IMR-90 (cell line): Measurements from ENCODE around the gene SCARF1. TPM values are rescaled to one million over a fixed set of nuclear protein-coding genes. Genes with fewer than 3 reads are reported as not detected.

Experiments
- ATAC-seq: fragments of 200-7000 bp; cut with Tn5 transposase; 2 replicates; pipeline ENCODE4 v1.9.1; 2020; ENCODE audit warnings: low read depth, mild to moderate bottlenecking, moderate library complexity
- BruUV-seq: library from RNA; stranded (reverse); fragments of 400-500 nt; replicated peaks from 2 replicates; lab custom pipeline; 2021; lab: Mats Ljungman, UMichigan
- CTCF ChIA-PET: fragments of 300-600 bp; formaldehyde crosslinking; extraction: SDS; loops from one replicate; lab custom pipeline; 2021; ENCODE audit warnings: antibody characterized with exemption; lab: Yijun Ruan, JAX
- POLR2A ChIA-PET: fragments of 300-600 bp; sonication (Branson Sonifier 250); formaldehyde crosslinking; loops from one replicate; lab custom pipeline; 2022; ENCODE audit warnings: antibody characterized with exemption; ENCODE audit not compliant: unreplicated experiment; lab: Charles Lee
- DNase-seq: peaks from one replicate; pipeline ENCODE4 v3.0.0; 2013
- H2AFZ ChIP-seq: replicated peaks from 2 replicates; pipeline ENCODE3; 2013; ENCODE audit warnings: low read length, mild to moderate bottlenecking; ENCODE audit not compliant: poor library complexity
- H2AK5ac ChIP-seq: 2 replicates; pipeline ENCODE4 v1.6.1; 2013; ENCODE audit warnings: low read depth, low read length, inconsistent platforms
- H2AK9ac ChIP-seq: replicated peaks from 2 replicates; pipeline ENCODE3; 2013; ENCODE audit warnings: mild to moderate bottlenecking, low read depth, low read length, moderate library complexity; ENCODE audit not compliant: poor library complexity
- H2BK120ac ChIP-seq: 2 replicates; pipeline ENCODE4 v1.6.1; 2013; ENCODE audit warnings: low read depth, low read length, inconsistent platforms
- H2BK15ac ChIP-seq: 3 replicates; pipeline ENCODE4 v1.6.1; 2013; ENCODE audit warnings: low read depth, low read length, inconsistent platforms
- H2BK20ac ChIP-seq: 2 replicates; pipeline ENCODE4 v1.6.1; 2013; ENCODE audit warnings: low read depth, mild to moderate bottlenecking, inconsistent platforms, low read length, moderate library complexity
- H2BK5ac ChIP-seq: 2 replicates; pipeline ENCODE4 v1.6.1; 2013; ENCODE audit warnings: mild to moderate bottlenecking, low read depth, low read length, inconsistent platforms; ENCODE audit not compliant: poor library complexity, severe bottlenecking
- H3K14ac ChIP-seq: replicated peaks from 2 replicates; pipeline ENCODE4 v1.6.1; 2013; ENCODE audit warnings: low read depth, low read length, inconsistent platforms
- H3K18ac ChIP-seq: 2 replicates; pipeline ENCODE4 v1.6.1; 2013; ENCODE audit warnings: low read depth, low read length, control low read depth
- H3K23ac ChIP-seq: 2 replicates; pipeline ENCODE4 v1.6.1; 2013; ENCODE audit warnings: low read depth, low read length, inconsistent platforms
- H3K27ac ChIP-seq: 2 replicates; pipeline ENCODE4 v1.5.1; 2013; ENCODE audit warnings: mild to moderate bottlenecking, control low read depth, low read length; ENCODE audit not compliant: insufficient read depth
- H3K27me3 ChIP-seq: 2 replicates; pipeline ENCODE4 v1.6.1; 2013; ENCODE audit warnings: low read length; ENCODE audit not compliant: control insufficient read depth, insufficient read depth
- H3K36me3 ChIP-seq: 2 replicates; pipeline ENCODE4 v1.6.1; 2013; ENCODE audit warnings: low read length, mixed read lengths; ENCODE audit not compliant: control insufficient read depth, insufficient read depth
- H3K4ac ChIP-seq: 2 replicates; pipeline ENCODE4 v1.6.1; 2013; ENCODE audit warnings: low read depth, low read length, inconsistent platforms
- H3K4me1 ChIP-seq: 2 replicates; pipeline ENCODE4 v1.6.1; 2013; ENCODE audit warnings: low read length, mixed read lengths; ENCODE audit not compliant: control insufficient read depth, insufficient read depth
- H3K4me2 ChIP-seq: 2 replicates; pipeline ENCODE4 v1.6.1; 2013; ENCODE audit warnings: low read depth, mild to moderate bottlenecking, control low read depth, low read length, moderate library complexity
- H3K4me3 ChIP-seq: 2 replicates; pipeline ENCODE4 v1.5.1; 2013; ENCODE audit warnings: low read depth, mild to moderate bottlenecking, control low read depth, low read length, moderate library complexity; ENCODE audit not compliant: insufficient read depth
- H3K56ac ChIP-seq: 2 replicates; pipeline ENCODE4 v1.6.1; 2013; ENCODE audit warnings: low read length, inconsistent platforms; ENCODE audit not compliant: insufficient read depth; ENCODE audit errors: extremely low read depth
- H3K79me1 ChIP-seq, 2 experiments: 2 replicates each; pipeline ENCODE4 v1.6.1; 2013; ENCODE audit warnings: low read length in 2 of 2, inconsistent platforms in 1 of 2, low read depth in 1 of 2
- H3K9ac ChIP-seq: 2 replicates; pipeline ENCODE4 v1.6.1; 2013; ENCODE audit warnings: low read depth, low read length, control low read depth
- H3K9me1 ChIP-seq: 2 replicates; pipeline ENCODE4 v1.6.1; 2013; ENCODE audit warnings: low read length, inconsistent platforms; ENCODE audit not compliant: insufficient read depth
- H3K9me3 ChIP-seq: 2 replicates; pipeline ENCODE4 v1.6.1; 2013; ENCODE audit warnings: low read length; ENCODE audit not compliant: control insufficient read depth, insufficient read depth
- H4K20me1 ChIP-seq: 2 replicates; pipeline ENCODE4 v1.6.1; 2013; ENCODE audit warnings: low read length, inconsistent platforms; ENCODE audit not compliant: insufficient read depth
- H4K5ac ChIP-seq: 2 replicates; pipeline ENCODE4 v1.6.1; 2013; ENCODE audit warnings: mild to moderate bottlenecking, low read depth, low read length, control low read depth
- H4K8ac ChIP-seq, 2 experiments: 2 replicates each; pipeline ENCODE4 v1.6.1; 2013; ENCODE audit warnings: low read depth in 2 of 2, low read length in 2 of 2, control low read depth in 1 of 2, inconsistent platforms in 1 of 2
- H4K91ac ChIP-seq: 2 replicates; pipeline ENCODE4 v1.6.1; 2013; ENCODE audit warnings: low read depth, low read length, inconsistent platforms; ENCODE audit not compliant: insufficient read depth
- BHLHE40 ChIP-seq: fragments of 150-350 bp; IDR thresholded peaks from 2 replicates; pipeline ENCODE4 v1.6.1; 2016; ENCODE audit warnings: mild to moderate bottlenecking, low read depth, low read length
- CHD1 ChIP-seq: IDR thresholded peaks from 2 replicates; pipeline ENCODE4 v1.6.1; 2012; ENCODE audit warnings: low read depth, low read length, improper control_type of control experiment
- FOS ChIP-seq: fragments of 150-350 bp; IDR thresholded peaks from 2 replicates; pipeline ENCODE4 v1.6.1; 2016; ENCODE audit warnings: low read depth, low read length
- MAFK ChIP-seq: IDR thresholded peaks from 2 replicates; pipeline ENCODE4 v1.6.1; 2012; ENCODE audit warnings: low read depth, low read length, improper control_type of control experiment
- MXI1 ChIP-seq: IDR thresholded peaks from 2 replicates; pipeline ENCODE4 v1.6.1; 2012; ENCODE audit warnings: low read depth, mild to moderate bottlenecking, low read length, moderate library complexity, borderline replicate concordance
- POLR2A ChIP-seq: IDR thresholded peaks from 2 replicates; pipeline ENCODE4 v1.6.1; 2012; ENCODE audit warnings: mild to moderate bottlenecking, low read depth, low read length
- RAD21 ChIP-seq: IDR thresholded peaks from 2 replicates; pipeline ENCODE4 v1.6.1; 2012; ENCODE audit warnings: low read length, improper control_type of control experiment
- RCOR1 ChIP-seq: IDR thresholded peaks from 2 replicates; pipeline ENCODE4 v1.6.1; 2012; ENCODE audit warnings: mild to moderate bottlenecking, low read length, improper control_type of control experiment; ENCODE audit not compliant: insufficient replicate concordance
- RFX5 ChIP-seq: IDR thresholded peaks from 2 replicates; pipeline ENCODE4 v1.8.0; 2012; ENCODE audit warnings: low read depth, mild to moderate bottlenecking, low read length, moderate library complexity
- SMC3 ChIP-seq: fragments of 150-350 bp; IDR thresholded peaks from 2 replicates; pipeline ENCODE4 v1.6.1; 2016; ENCODE audit warnings: low read depth, mild to moderate bottlenecking, antibody characterized with exemption, low read length, moderate library complexity
- WGBS, 2 experiments: methylation state at CpG; one replicate each; pipeline versions ENCODE4 v1.1.5 to v1.1.7; 2013; ENCODE audit warnings: missing lambda C conversion rate in 2 of 2; ENCODE audit not compliant: insufficient read length in 1 of 2; ENCODE audit errors: extremely low coverage in 2 of 2; 5-methylcytosine and 5-hydroxymethylcytosine counted together
- dilution Hi-C: fragments of 300-500 bp; cut with HindIII; formaldehyde crosslinking; loops from one replicate; pipeline ENCODE4 v1.14.3; 2018; ENCODE audit warnings: low sequenced_read_pairs; ENCODE audit not compliant: unreplicated experiment
- in situ Hi-C: fragments of 300-500 bp; cut with MboI; formaldehyde crosslinking; loops from 3 replicates; pipeline ENCODE4 v1.14.3; 2019; ENCODE audit warnings: low sequenced_read_pairs, inconsistent platforms, mixed read lengths
- intact Hi-C: fragments of 100-400 bp; cut with micrococcal nuclease; formaldehyde crosslinking; loops from 2 replicates; pipeline ENCODE4 v1.10.0; 2022
- polyA plus RNA-seq, 3 experiments: library from polyadenylated mRNA; depleted of rRNA; stranded (reverse); fragments of >200 nt; gene quantifications; 2 replicates each; pipeline ENCODE4 v1.2.3, GENCODE V29; 2012; ENCODE audit warnings: low replicate concordance in 1 of 3
- total RNA-seq: library from RNA; depleted of rRNA; stranded (reverse); fragments of >200 nt; gene quantifications from 2 replicates; pipeline ENCODE4 v1.2.3, GENCODE V29; 2012
- TF ChIP-seq, protein P1 (sequence below): fragments of 150-350 bp; IDR thresholded peaks from 2 replicates; pipeline ENCODE4 v1.6.1; 2017; ENCODE audit warnings: mild to moderate bottlenecking, antibody characterized with exemption, low read length, low read depth
- TF ChIP-seq, protein P2 (sequence below): fragments of 150-350 bp; IDR thresholded peaks from 2 replicates; pipeline ENCODE4 v1.6.1; 2016; ENCODE audit warnings: low read depth, mild to moderate bottlenecking, low read length, moderate library complexity, borderline replicate concordance
- TF ChIP-seq, protein P3 (sequence below): conservative IDR thresholded peaks from 2 replicates; pipeline ENCODE4 v1.5.1; 2012; ENCODE audit warnings: mild to moderate bottlenecking, low read depth, low read length, improper control_type of control experiment

The SCARF1 gene
- total and polyA plus RNA-seq, 2 of the 4 experiments (the other 2 are of a cell fraction): 0.18 to 0.43 TPM

DNA sequence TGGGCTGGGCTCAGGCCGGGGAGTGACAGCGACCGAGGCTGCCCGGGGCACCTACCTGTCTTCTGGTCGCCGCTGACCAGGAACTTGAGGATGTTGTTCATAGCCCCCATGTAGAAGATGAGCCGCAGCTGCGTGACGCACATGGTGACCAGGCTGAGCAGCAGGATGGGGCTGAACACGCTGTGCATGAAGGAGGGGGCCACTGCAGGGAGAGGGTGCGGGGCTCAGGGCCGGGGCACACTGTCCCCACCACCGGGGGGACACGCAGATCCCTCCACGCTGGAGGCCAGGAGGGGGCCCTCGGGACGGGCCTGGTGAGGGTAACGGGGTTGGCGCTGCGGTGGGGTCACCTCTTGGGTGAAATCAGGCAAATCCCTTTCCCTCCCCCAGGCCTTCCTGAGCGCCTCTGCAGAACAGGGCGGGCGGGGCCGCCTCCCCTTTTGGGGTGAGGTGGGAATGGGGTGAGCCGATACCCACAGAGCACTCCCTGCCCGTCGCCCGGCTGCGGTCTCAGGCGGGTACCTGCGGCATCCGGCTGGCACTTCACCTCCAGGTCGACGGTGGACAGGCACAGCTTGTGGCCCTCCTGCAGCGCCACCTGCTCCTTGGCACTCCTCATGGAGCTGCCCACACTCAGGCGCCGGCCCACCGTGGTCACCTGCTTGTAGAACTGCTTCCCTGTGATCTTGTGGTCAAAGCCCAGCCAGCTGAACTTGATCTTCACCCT lies 54.6 kb downstream of the SCARF1 start:
- no peaks in the 10 kb centered on the region for H3K27me3 ChIP-seq
- no peak overlapping the region for H3K4me2 ChIP-seq
- H2BK5ac ChIP-seq: peak overlapping the region; percentile 4
- DNase-seq (no peak), ATAC-seq (no peak)
- ChIA-PET CTCF (interaction anchor here (2.0 kb wide), 1 partner anchor 17 kb away, joined by 8 read pairs; no protein-coding TSS in a partner anchor), POLR2A (no interaction called here)
- in situ Hi-C loops (no loop called here), intact Hi-C loops (loop anchor here (5.0 kb wide), 1 partner anchor 36 kb away; the partner anchor contains the start of gene SLC43A2), dilution Hi-C loops (no loop called here)
- no peaks in the 10 kb centered on the region for H3K79me1 ChIP-seq
- peak overlapping the region; percentile 87; the same call in 1 of the 2 replicates for H3K27ac ChIP-seq
- peaks cover 13% of the 10 kb centered on the region for H3K4me1 ChIP-seq
- WGBS, 2 experiments: 77% methylated on average over 19 of the region's 38 CpGs; no CpG with 5 or more reads in 1 of the 2 experiments
- H3K56ac ChIP-seq: no peak overlapping the region
- 0 out of 2 replicates have a peak overlapping the region, but pooled peaks have one; percentile 47 for H3K23ac ChIP-seq
- no peak for TF ChIP-seq BHLHE40
- TF ChIP-seq RAD21: no peak
- no peak for TF ChIP-seq RFX5
- TF ChIP-seq MAFK: no peak
- TF ChIP-seq, protein P1, sequence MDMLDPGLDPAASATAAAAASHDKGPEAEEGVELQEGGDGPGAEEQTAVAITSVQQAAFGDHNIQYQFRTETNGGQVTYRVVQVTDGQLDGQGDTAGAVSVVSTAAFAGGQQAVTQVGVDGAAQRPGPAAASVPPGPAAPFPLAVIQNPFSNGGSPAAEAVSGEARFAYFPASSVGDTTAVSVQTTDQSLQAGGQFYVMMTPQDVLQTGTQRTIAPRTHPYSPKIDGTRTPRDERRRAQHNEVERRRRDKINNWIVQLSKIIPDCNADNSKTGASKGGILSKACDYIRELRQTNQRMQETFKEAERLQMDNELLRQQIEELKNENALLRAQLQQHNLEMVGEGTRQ: no peak
- no peak for TF ChIP-seq FOS
- no peak for TF ChIP-seq MXI1
- TF ChIP-seq, protein P2, sequence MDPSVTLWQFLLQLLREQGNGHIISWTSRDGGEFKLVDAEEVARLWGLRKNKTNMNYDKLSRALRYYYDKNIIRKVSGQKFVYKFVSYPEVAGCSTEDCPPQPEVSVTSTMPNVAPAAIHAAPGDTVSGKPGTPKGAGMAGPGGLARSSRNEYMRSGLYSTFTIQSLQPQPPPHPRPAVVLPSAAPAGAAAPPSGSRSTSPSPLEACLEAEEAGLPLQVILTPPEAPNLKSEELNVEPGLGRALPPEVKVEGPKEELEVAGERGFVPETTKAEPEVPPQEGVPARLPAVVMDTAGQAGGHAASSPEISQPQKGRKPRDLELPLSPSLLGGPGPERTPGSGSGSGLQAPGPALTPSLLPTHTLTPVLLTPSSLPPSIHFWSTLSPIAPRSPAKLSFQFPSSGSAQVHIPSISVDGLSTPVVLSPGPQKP: no peak
- TF ChIP-seq CHD1: no peak
- no peak for TF ChIP-seq SMC3
- TF ChIP-seq, protein P3, sequence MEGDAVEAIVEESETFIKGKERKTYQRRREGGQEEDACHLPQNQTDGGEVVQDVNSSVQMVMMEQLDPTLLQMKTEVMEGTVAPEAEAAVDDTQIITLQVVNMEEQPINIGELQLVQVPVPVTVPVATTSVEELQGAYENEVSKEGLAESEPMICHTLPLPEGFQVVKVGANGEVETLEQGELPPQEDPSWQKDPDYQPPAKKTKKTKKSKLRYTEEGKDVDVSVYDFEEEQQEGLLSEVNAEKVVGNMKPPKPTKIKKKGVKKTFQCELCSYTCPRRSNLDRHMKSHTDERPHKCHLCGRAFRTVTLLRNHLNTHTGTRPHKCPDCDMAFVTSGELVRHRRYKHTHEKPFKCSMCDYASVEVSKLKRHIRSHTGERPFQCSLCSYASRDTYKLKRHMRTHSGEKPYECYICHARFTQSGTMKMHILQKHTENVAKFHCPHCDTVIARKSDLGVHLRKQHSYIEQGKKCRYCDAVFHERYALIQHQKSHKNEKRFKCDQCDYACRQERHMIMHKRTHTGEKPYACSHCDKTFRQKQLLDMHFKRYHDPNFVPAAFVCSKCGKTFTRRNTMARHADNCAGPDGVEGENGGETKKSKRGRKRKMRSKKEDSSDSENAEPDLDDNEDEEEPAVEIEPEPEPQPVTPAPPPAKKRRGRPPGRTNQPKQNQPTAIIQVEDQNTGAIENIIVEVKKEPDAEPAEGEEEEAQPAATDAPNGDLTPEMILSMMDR: no peak
- no peak for TF ChIP-seq POLR2A
- no peak for TF ChIP-seq RCOR1
- H4K91ac ChIP-seq: peak overlapping the region; percentile 66
- peak overlapping the region; percentile 98 for H2AK5ac ChIP-seq
- H4K5ac ChIP-seq: no peak overlapping the region; the same call in 1 of the 2 replicates
- no peak overlapping the region for H3K4me3 ChIP-seq
- peak overlapping the region; percentile 60; the same call in 1 of the 2 replicates for H2BK20ac ChIP-seq
- H4K20me1 ChIP-seq: peaks cover 7% of the 10 kb centered on the region
- no TSS peak for BruUV-seq
- H2AFZ ChIP-seq: peak overlapping the region; percentile 7
- H3K9ac ChIP-seq: no peak overlapping the region
- no peaks in the 10 kb centered on the region for H3K9me3 ChIP-seq
- H2BK15ac ChIP-seq: peak overlapping the region; percentile 10; the same call in 1 of the 3 replicates
- H2BK120ac ChIP-seq: peak overlapping the region; percentile 81
- peak overlapping the region; percentile 92 for H3K4ac ChIP-seq
- H4K8ac ChIP-seq: peak overlapping the region in 1 of 2 experiments; percentile 62; a peak in 2 of 4 replicates
- H3K14ac ChIP-seq: peak overlapping the region; percentile 75
- peaks cover 10% of the 10 kb centered on the region for H3K9me1 ChIP-seq
- no peak overlapping the region; the same call in 1 of the 2 replicates for H3K18ac ChIP-seq
- H3K36me3 ChIP-seq: no peaks in the 10 kb centered on the region
- peak overlapping the region; percentile 93 for H2AK9ac ChIP-seq
